GM12892 (cell line): Measurements from ENCODE around the gene VWA7.
"Not testable (repeated sequence)": the region's sequence is repeated elsewhere in the genome, so short reads cannot be mapped to it uniquely, and the experiment has no call there.

Experiments
- POLR2A ChIP-seq: IDR thresholded peaks from 2 replicates; pipeline ENCODE4 v1.6.1; 2011; ENCODE audit warnings: low read depth, low read length, control low read depth
- POLR2AphosphoS5 ChIP-seq: IDR thresholded peaks from 2 replicates; pipeline ENCODE4 v1.6.1; 2011; ENCODE audit warnings: low read depth, low read length, control low read depth
- TAF1 ChIP-seq: IDR thresholded peaks from 2 replicates; pipeline ENCODE4 v1.6.1; 2011; ENCODE audit warnings: low read depth, mild to moderate bottlenecking, control low read depth, low read length, borderline replicate concordance

DNA sequence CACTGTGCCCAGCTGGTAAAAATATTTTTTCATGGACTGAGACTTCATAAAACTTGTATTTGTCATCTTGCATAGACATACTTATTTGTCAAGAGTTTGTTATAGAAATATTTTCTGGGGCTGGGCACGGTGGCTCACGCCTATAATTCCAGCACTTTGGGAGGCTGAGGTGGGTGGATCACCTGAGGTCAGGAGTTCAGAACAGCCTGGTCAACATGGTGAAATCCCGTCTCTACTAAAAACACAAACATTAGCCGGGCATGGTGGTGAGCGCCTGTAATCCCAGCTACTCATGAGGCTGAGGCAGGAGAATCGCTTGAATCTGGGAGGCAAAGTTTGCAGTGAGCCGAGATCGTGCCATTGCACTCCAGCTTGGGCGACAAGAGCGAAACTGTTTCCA lies 31.5 kb upstream of the VWA7 start:
- not testable (repeated sequence) for TF ChIP-seq POLR2A, POLR2AphosphoS5, TAF1
